Measurements from ENCODE around the gene CDCA3. TPM values are rescaled to one million over a fixed set of nuclear protein-coding genes. Genes with fewer than 3 reads are reported as not detected.

CDCA3 gene
- total RNA-seq, 1 donor from 2014 or later, result 3.1 TPM

- Histone ChIP-seq H3K9ac (ENCODE audit: low read depth in 1 of 3, low read length in 3 of 3) (no peak overlapping the region), H3K4me1 (ENCODE audit: control insufficient read depth in 3 of 3, insufficient read depth in 3 of 3, low read length in 3 of 3) (peaks cover 0 to 5% (median 4%) of the 10 kb centered on the region in 3 donors), H3K27me3 (ENCODE audit: control insufficient read depth in 3 of 3, insufficient read depth in 3 of 3, low read length in 3 of 3) (no peaks in the 10 kb centered on the region), H3K27ac (ENCODE audit: low read depth, low read length) (no peak overlapping the region), H3K9me3 (ENCODE audit: control insufficient read depth in 3 of 3, low read length in 3 of 3) (no peaks in the 10 kb centered on the region), H3K36me3 (ENCODE audit: control insufficient read depth in 3 of 3, insufficient read depth in 3 of 3, low read length in 3 of 3) (peaks cover 0 to 6% (median 2%) of the 10 kb centered on the region in 3 donors), H3K4me3 (ENCODE audit: low read length in 3 of 3) (no peak overlapping the region)
Measured at GRCh38 chr12:6836851-6837250, 14.2 kb downstream of the CDCA3 start.

- Histone ChIP-seq H3K9ac (ENCODE audit: low read depth in 1 of 3, low read length in 3 of 3) (no peak overlapping the region), H3K4me1 (ENCODE audit: control insufficient read depth in 3 of 3, insufficient read depth in 3 of 3, low read length in 3 of 3) (peaks cover 0 to 4% (median 0%) of the 10 kb centered on the region in 3 donors), H3K4me3 (ENCODE audit: low read length in 3 of 3) (no peak overlapping the region), H3K27me3 (ENCODE audit: control insufficient read depth in 3 of 3, insufficient read depth in 3 of 3, low read length in 3 of 3) (peaks cover 0 to 7% (median 0%) of the 10 kb centered on the region in 3 donors), H3K27ac (ENCODE audit: low read depth, low read length) (no peak overlapping the region), H3K9me3 (ENCODE audit: control insufficient read depth in 3 of 3, low read length in 3 of 3) (no peaks in the 10 kb centered on the region), H3K36me3 (ENCODE audit: control insufficient read depth in 3 of 3, insufficient read depth in 3 of 3, low read length in 3 of 3) (peaks cover 0 to 9% (median 2%) of the 10 kb centered on the region in 3 donors)
Measured at GRCh38 chr12:6834873-6835272, 16.2 kb downstream of the CDCA3 start.

- Histone ChIP-seq H3K36me3 (ENCODE audit: control insufficient read depth in 3 of 3, insufficient read depth in 3 of 3, low read length in 3 of 3) (peaks cover 0 to 8% (median 2%) of the 10 kb centered on the region in 3 donors), H3K27ac (ENCODE audit: low read depth, low read length) (no peak overlapping the region), H3K27me3 (ENCODE audit: control insufficient read depth in 3 of 3, insufficient read depth in 3 of 3, low read length in 3 of 3) (peaks cover 0 to 13% (median 3%) of the 10 kb centered on the region in 3 donors), H3K4me1 (ENCODE audit: control insufficient read depth in 3 of 3, insufficient read depth in 3 of 3, low read length in 3 of 3) (peaks cover 0 to 7% (median 3%) of the 10 kb centered on the region in 3 donors), H3K9me3 (ENCODE audit: control insufficient read depth in 3 of 3, low read length in 3 of 3) (no peaks in the 10 kb centered on the region), H3K4me3 (ENCODE audit: low read length in 3 of 3) (no peak overlapping the region), H3K9ac (ENCODE audit: low read depth in 1 of 3, low read length in 3 of 3) (no peak overlapping the region)
Measured at GRCh38 chr12:6834254-6834653, 16.8 kb downstream of the CDCA3 start.

- Histone ChIP-seq H3K27ac (ENCODE audit: low read depth, low read length) (no peak overlapping the region), H3K4me3 (ENCODE audit: low read length in 3 of 3) (no peak overlapping the region), H3K4me1 (ENCODE audit: control insufficient read depth in 3 of 3, insufficient read depth in 3 of 3, low read length in 3 of 3) (peaks cover 6 to 12% (median 9%) of the 10 kb centered on the region in 3 donors), H3K27me3 (ENCODE audit: control insufficient read depth in 3 of 3, insufficient read depth in 3 of 3, low read length in 3 of 3) (peaks cover 5 to 22% (median 9%) of the 10 kb centered on the region in 3 donors), H3K9ac (ENCODE audit: low read depth in 1 of 3, low read length in 3 of 3) (peak overlapping the region in 1 of 3 donors; percentile 33), H3K36me3 (ENCODE audit: control insufficient read depth in 3 of 3, insufficient read depth in 3 of 3, low read length in 3 of 3) (peaks cover 0 to 7% (median 2%) of the 10 kb centered on the region in 3 donors), H3K9me3 (ENCODE audit: control insufficient read depth in 3 of 3, low read length in 3 of 3) (no peaks in the 10 kb centered on the region)
Measured at GRCh38 chr12:6833189-6833890, 17.7 kb downstream of the CDCA3 start.

- Histone ChIP-seq H3K9me3 (ENCODE audit: control insufficient read depth in 3 of 3, low read length in 3 of 3) (no peaks in the 10 kb centered on the region), H3K9ac (ENCODE audit: low read depth in 1 of 3, low read length in 3 of 3) (no peak overlapping the region), H3K4me1 (ENCODE audit: control insufficient read depth in 3 of 3, insufficient read depth in 3 of 3, low read length in 3 of 3) (peaks cover 13 to 19% (median 15%) of the 10 kb centered on the region in 3 donors), H3K36me3 (ENCODE audit: control insufficient read depth in 3 of 3, insufficient read depth in 3 of 3, low read length in 3 of 3) (peaks cover 0 to 7% (median 0%) of the 10 kb centered on the region in 3 donors), H3K4me3 (ENCODE audit: low read length in 3 of 3) (no peak overlapping the region), H3K27me3 (ENCODE audit: control insufficient read depth in 3 of 3, insufficient read depth in 3 of 3, low read length in 3 of 3) (peaks cover 5 to 32% (median 17%) of the 10 kb centered on the region in 3 donors), H3K27ac (ENCODE audit: low read depth, low read length) (no peak overlapping the region)
Measured at GRCh38 chr12:6832125-6832524, 19.0 kb downstream of the CDCA3 start.

GRCh38 chr12:6831450-6831995, 19.6 kb downstream of the CDCA3 start:
- H3K36me3 ChIP-seq (ENCODE audit: control insufficient read depth in 3 of 3, insufficient read depth in 3 of 3, low read length in 3 of 3), result peaks cover 0 to 7% (median 0%) of the 10 kb centered on the region in 3 donors
- no peak overlapping the region for H3K27ac ChIP-seq (ENCODE audit: low read depth, low read length)
- H3K27me3 ChIP-seq (ENCODE audit: control insufficient read depth in 3 of 3, insufficient read depth in 3 of 3, low read length in 3 of 3), result peaks cover 5 to 38% (median 23%) of the 10 kb centered on the region in 3 donors
- no peak overlapping the region for H3K9ac ChIP-seq (ENCODE audit: low read depth in 1 of 3, low read length in 3 of 3)
- H3K4me1 ChIP-seq (ENCODE audit: control insufficient read depth in 3 of 3, insufficient read depth in 3 of 3, low read length in 3 of 3), result peaks cover 16 to 23% (median 19%) of the 10 kb centered on the region in 3 donors
- H3K9me3 ChIP-seq (ENCODE audit: control insufficient read depth in 3 of 3, low read length in 3 of 3), result no peaks in the 10 kb centered on the region
- H3K4me3 ChIP-seq (ENCODE audit: low read length in 3 of 3), result no peak overlapping the region

GRCh38 chr12:6830999-6831398, 20.1 kb downstream of the CDCA3 start:
- peaks cover 16 to 23% (median 19%) of the 10 kb centered on the region in 3 donors for H3K4me1 ChIP-seq (ENCODE audit: control insufficient read depth in 3 of 3, insufficient read depth in 3 of 3, low read length in 3 of 3)

GRCh38 chr12:6830286-6830890, 20.7 kb downstream of the CDCA3 start:
- no peak overlapping the region for H3K27ac ChIP-seq (ENCODE audit: low read depth, low read length)
- no peak overlapping the region for H3K9ac ChIP-seq (ENCODE audit: low read depth in 1 of 3, low read length in 3 of 3)
- peaks cover 18 to 24% (median 20%) of the 10 kb centered on the region in 3 donors for H3K4me1 ChIP-seq (ENCODE audit: control insufficient read depth in 3 of 3, insufficient read depth in 3 of 3, low read length in 3 of 3)
- peaks cover 0 to 7% (median 0%) of the 10 kb centered on the region in 3 donors for H3K36me3 ChIP-seq (ENCODE audit: control insufficient read depth in 3 of 3, insufficient read depth in 3 of 3, low read length in 3 of 3)
- H3K27me3 ChIP-seq (ENCODE audit: control insufficient read depth in 3 of 3, insufficient read depth in 3 of 3, low read length in 3 of 3), result peaks cover 14 to 49% (median 34%) of the 10 kb centered on the region in 3 donors
- H3K9me3 ChIP-seq (ENCODE audit: control insufficient read depth in 3 of 3, low read length in 3 of 3), result no peaks in the 10 kb centered on the region
- H3K4me3 ChIP-seq (ENCODE audit: low read length in 3 of 3), result no peak overlapping the region

More at GRCh38 chr12:6830999-6831398, 20.1 kb downstream of the CDCA3 start:
- Histone ChIP-seq H3K9ac (ENCODE audit: low read depth in 1 of 3, low read length in 3 of 3) (no peak overlapping the region), H3K27ac (ENCODE audit: low read depth, low read length) (no peak overlapping the region), H3K4me3 (ENCODE audit: low read length in 3 of 3) (no peak overlapping the region), H3K36me3 (ENCODE audit: control insufficient read depth in 3 of 3, insufficient read depth in 3 of 3, low read length in 3 of 3) (peaks cover 0 to 7% (median 0%) of the 10 kb centered on the region in 3 donors), H3K27me3 (ENCODE audit: control insufficient read depth in 3 of 3, insufficient read depth in 3 of 3, low read length in 3 of 3) (peaks cover 9 to 43% (median 28%) of the 10 kb centered on the region in 3 donors), H3K9me3 (ENCODE audit: control insufficient read depth in 3 of 3, low read length in 3 of 3) (no peaks in the 10 kb centered on the region)

GRCh38 chr12:6829536-6830220, 21.4 kb downstream of the CDCA3 start:
- H3K36me3 ChIP-seq (ENCODE audit: control insufficient read depth in 3 of 3, insufficient read depth in 3 of 3, low read length in 3 of 3), result peaks cover 0 to 7% (median 0%) of the 10 kb centered on the region in 3 donors
- peaks cover 22 to 24% (median 23%) of the 10 kb centered on the region in 3 donors for H3K4me1 ChIP-seq (ENCODE audit: control insufficient read depth in 3 of 3, insufficient read depth in 3 of 3, low read length in 3 of 3)
- peak overlapping the region; percentile 47 for H3K27ac ChIP-seq (ENCODE audit: low read depth, low read length)

More at GRCh38 chr12:6829536-6830220, 21.4 kb downstream of the CDCA3 start:
- H3K9ac ChIP-seq (ENCODE audit: low read depth in 1 of 3, low read length in 3 of 3), result peak overlapping the region; percentile 56 to 79 (median 77)
- no peaks in the 10 kb centered on the region for H3K9me3 ChIP-seq (ENCODE audit: control insufficient read depth in 3 of 3, low read length in 3 of 3)
- H3K27me3 ChIP-seq (ENCODE audit: control insufficient read depth in 3 of 3, insufficient read depth in 3 of 3, low read length in 3 of 3), result peaks cover 21 to 56% (median 41%) of the 10 kb centered on the region in 3 donors
- H3K4me3 ChIP-seq (ENCODE audit: low read length in 3 of 3), result peak overlapping the region; percentile 67 to 74 (median 69)

All from skeletal muscle tissue (tissue), 4 donors.